GM21367 (cell line): Measurements from ENCODE around the gene FOXD1.
"Not testable (repeated sequence)": the region's sequence is repeated elsewhere in the genome, so short reads cannot be mapped to it uniquely, and the experiment has no call there.

Experiments used
- ATAC-seq: cut with Tn5 transposase; IDR thresholded peaks from one replicate; pipeline ENCODE4 v1.9.1; 2021; ENCODE audit not compliant: unreplicated experiment

The FOXD1 gene

GRCh38 chr5:73448463-73449136, at the start of gene FOXD1:
FOXD1 (minus strand) TSS chr5:73448777; CDS start chr5:73448362, 415 bp downstream.
- no peak for ATAC-seq

DNA sequence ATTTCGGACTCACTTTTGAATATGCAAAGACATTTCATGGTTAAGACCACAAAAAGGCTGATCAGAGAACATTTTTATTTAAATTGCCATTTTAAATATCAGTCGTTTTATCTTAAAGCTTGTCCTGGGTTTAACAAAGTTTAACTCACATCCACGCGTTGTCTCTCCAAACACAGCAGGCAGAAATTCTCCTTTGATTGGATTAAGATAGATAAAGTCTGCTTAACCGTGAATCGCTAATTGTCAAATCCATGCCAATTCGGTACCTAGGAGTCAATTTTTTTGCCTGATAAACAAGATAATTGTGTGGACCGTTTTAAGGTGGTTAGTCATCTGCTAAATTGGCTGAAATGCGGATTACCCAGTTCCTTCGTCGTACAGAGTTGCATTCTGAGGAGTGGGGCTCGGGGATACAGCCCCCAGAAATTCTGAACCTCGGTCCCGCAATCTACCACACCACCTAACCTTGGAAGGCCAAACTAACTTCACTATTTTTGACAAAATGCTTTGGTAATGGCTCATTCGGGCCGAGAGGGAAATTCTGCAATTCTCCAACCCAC, 49.0 kb upstream of the FOXD1 start:
- ATAC-seq: no peak

DNA sequence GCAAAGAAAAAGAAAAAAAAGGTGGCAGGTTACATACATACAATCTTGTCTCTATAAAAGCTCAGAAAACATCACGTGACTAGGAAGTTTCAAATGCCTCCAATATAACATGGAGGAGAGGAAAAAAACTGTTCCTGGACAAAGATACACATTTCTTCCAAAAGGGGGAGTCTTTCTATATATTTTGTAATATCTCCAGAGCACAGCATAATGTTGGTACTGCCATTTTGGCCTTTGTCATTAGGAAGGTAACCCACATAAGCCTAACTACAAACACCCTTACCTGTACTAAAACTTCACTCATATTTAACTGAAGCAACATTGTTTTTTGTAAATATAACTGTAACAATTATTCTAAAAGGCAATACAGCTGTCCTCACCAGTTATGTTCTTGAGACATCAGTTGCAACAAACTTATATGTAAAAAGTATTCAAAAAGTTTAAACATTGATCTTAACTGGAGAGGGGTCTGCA, 48.4 kb upstream of the FOXD1 start:
- no peak for ATAC-seq

- no peak for ATAC-seq
These were observed 47.3 kb upstream of the FOXD1 start for GRCh38 chr5:73495772-73496335.

GRCh38 chr5:73494721-73495120, 46.1 kb upstream of the FOXD1 start:
- ATAC-seq: no peak

- ATAC-seq: no peak
These were observed 44.8 kb upstream of the FOXD1 start for GRCh38 chr5:73493421-73493820.

DNA sequence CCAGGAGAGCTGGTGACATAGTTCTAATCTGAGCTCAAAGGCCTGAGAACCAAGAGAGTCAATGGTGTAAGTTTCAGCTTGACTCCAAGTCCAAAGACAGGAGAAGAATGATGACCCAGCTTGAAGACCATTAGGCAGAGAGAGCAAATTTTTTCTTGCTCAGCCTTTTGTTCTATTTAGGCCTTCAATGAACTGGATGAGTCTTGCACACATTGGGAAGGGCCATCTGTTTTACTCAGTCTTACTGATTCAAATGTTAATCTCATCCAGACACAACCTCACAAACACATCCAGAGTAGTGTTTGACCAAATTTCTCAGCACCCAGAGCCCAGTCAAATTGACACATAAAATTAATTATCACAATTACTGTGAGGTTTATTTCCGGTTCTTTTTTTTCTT, 42.6 kb upstream of the FOXD1 start:
- no peak for ATAC-seq

DNA sequence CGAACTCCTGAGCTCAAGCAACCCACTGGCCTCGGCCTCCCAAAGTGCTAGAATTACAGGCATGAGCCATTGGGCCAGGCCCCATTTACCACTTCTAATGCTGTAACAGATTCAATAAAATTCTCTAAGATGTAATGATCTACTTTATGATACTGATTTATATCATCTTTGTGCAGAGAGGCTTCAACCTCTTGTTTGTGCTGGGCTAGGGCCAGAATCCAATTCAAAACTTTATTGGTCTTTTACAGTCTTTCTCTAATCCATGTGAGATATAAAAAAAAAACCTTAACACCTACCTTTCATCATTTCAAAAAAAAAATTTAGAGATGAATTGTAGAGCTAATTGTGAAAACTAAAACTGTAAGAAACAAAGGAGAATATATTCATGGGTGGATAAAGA, 41.5 kb upstream of the FOXD1 start:
- ATAC-seq: no peak

- ATAC-seq: no peak
These were observed 40.2 kb upstream of the FOXD1 start for GRCh38 chr5:73488806-73489205.

DNA sequence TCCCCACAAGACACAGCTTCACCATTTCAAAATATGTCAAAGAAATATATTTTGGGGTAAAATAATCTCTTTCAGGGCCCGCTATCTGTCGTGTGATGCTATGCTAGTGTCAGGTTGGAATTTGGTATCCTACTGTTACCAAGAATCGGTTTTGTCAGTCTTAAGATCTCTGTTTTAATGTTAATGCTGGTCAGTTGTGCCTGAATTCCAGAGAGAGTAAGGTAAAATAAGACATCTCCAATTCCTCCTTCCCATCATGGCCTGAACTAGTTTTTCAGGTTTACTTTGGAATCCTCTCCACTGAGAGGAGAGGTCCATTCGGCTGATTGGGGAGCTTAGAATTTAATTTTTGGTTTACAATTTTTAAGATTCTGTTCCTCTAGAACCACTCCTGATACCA, 39.2 kb upstream of the FOXD1 start:
- no peak for ATAC-seq

DNA sequence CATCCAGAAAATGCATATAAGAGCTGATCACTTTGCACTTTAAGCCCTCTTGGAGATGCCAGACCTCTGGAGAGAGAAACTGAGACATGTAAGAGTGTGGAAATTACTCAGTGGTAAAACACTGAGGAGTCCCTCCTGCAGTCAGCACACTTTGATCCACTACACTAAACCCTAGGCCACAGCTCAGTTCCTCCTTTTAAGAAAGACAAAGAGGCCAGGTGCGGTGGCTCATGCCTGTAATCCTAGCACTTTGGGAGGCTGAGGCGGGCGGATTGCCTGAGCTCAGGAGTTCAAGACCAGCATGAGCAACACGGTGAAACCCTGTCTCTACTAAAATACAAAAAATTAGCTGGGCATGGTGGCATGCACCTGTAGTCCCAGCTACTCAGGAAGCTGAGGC, 38.7 kb upstream of the FOXD1 start:
- not testable (repeated sequence) for ATAC-seq

GRCh38 chr5:73486119-73486899, 37.7 kb upstream of the FOXD1 start:
- no peak for ATAC-seq

DNA sequence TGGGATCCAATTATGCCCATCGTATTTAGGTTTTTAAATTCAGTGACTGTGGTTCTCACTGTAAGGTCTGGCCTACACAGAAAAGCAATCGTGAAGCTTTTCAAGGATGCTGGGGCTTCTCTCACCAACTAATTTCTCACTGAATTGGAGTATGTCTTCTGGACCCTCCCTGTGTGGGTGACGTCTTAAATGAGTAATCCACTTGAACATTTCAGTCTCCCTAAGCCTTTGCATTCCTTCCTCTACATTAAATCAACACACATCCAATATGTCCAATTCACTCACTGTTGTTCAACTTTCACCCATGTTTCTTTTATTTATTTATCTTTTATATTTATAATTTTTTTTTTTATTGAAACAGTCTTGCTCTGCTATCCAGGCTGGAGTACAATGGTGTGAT, 37.1 kb upstream of the FOXD1 start:
- ATAC-seq: no peak

DNA sequence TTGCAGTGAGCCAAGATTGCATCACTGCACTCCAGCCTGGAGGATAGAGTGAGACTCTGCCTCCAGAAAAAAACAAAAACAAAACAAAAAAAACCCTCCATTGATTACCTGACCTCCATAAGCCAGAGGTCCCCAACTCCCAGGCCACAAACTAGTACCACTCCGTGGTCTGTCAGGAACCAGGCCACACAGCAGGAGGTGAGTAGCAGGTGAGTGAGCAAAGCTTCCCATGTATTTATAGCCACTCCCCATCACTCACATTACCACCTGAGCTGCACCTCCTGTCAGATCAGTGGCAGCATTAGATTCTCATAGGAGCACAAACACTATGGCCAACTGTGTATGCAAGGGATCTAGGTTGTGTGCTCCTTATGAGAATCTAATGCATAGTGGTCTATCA, 35.9 kb upstream of the FOXD1 start:
- no peak for ATAC-seq

DNA sequence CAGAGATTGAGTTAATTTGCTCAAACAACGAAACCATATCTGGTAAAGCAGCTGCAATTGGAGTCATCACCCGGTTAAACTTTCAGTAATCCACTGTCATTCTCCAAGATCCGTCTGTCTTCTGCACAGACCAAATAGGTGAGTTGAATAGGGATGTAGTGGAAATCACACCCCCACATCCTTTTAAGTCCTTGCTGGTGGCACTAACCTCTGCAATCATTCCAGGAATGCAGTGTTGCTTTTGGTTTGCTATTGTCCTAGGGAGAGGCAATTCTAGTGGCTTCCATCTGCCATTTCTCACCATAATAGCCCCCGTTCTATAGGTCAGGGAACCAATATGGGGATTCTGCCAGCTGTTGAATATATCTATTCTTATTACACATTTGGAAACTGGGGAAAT, 35.1 kb upstream of the FOXD1 start:
- no peak for ATAC-seq

GRCh38 chr5:73482383-73483136, 34.0 kb upstream of the FOXD1 start:
- no peak for ATAC-seq

- no peak for ATAC-seq
These were observed 31.9 kb upstream of the FOXD1 start for GRCh38 chr5:73480500-73480899.

GRCh38 chr5:73472116-73472515, 23.5 kb upstream of the FOXD1 start:
- no peak for ATAC-seq

DNA sequence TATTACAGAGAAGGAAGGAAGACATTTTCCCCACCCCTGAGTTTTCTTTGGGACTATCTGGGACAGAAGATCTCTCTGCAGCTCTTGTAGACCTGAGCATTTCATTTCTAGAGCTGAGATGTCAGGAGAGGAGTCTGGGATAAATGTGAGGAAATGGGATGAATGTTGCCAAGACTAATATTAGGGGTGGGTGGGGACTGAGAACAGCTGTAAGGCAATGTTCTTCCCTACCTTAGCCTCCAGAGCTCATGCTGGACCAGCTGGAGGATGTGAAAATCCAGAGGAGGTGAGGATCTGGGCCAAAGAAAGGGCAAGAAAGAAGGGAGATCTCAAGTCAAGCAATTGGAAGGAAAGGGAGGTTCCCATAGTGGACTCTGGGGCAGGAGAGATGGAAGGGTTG, 23.1 kb upstream of the FOXD1 start:
- ATAC-seq: no peak

DNA sequence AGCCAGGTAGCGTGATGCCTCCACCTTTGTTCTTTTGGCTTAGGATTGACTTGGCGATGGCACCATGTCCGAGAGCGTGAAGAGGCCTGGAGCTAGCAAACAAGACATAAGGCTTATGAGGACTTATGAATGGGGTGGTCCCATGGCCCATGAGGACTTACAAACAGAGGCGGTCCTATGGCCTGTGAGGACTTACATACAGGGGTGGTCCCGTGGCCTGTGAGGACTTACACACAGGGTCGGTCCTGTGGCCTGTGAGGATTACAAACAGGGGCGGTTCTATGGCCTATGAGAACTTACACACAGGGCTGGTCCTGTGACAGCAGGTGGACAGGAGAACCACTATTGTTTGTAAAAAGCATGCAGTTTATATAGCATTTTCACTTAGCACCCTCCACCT, 21.3 kb upstream of the FOXD1 start:
- ATAC-seq: no peak

- ATAC-seq: not testable (repeated sequence)
These were observed 20.1 kb upstream of the FOXD1 start for GRCh38 chr5:73468638-73469037.
